ENCODE data around the gene GSG1L. TPM values are rescaled to one million over a fixed set of nuclear protein-coding genes. Genes with fewer than 3 reads are reported as not detected.
A peak's percentile ranks its signal among the peaks of the same experiment; 100 is the strongest.

GSG1L gene
- total RNA-seq: 1 to 10 TPM in 2 of 8 experiments, under 1 TPM in 6; 0.25 to 1.5 (median 0.74) TPM

GRCh38 chr16:28063591-28064061, at the start of gene GSG1L:
TSS of gene GSG1L (minus strand) at chr16:28063714. CDS start at chr16:28063424, 290 bp downstream.
- Histone ChIP-seq H3K27ac (no peak within 1 kb of the TSS), H3K4me1 (replicated peaks in 1 of 2) (peaks cover 0 to 3% of the 10 kb centered on the region in 2 donors), H3K4me3 (peak within 1 kb of the TSS; percentile 29 to 49 (median 41))
- ATAC-seq (replicated peaks in 6 of 8): peak in 7 of 8 experiments; percentile 17 to 89 (median 81)
- 0 to 20% methylated on average over 1 of the region's 54 CpGs; no CpG with 5 or more reads in 8 of the 10 experiments for WGBS, 10 experiments
- in situ Hi-C loops (cut with MboI; ENCODE audit: low pct_unique_long_range_greater_than_20kb in 2 of 9, low sequenced_read_pairs in 9 of 9, unreplicated experiment in 9 of 9): loop anchor here in 3 of 9 experiments (10.0 to 25.0 kb wide), 3 partner anchors 89 to 426 kb away; no protein-coding TSS in a partner anchor

DNA sequence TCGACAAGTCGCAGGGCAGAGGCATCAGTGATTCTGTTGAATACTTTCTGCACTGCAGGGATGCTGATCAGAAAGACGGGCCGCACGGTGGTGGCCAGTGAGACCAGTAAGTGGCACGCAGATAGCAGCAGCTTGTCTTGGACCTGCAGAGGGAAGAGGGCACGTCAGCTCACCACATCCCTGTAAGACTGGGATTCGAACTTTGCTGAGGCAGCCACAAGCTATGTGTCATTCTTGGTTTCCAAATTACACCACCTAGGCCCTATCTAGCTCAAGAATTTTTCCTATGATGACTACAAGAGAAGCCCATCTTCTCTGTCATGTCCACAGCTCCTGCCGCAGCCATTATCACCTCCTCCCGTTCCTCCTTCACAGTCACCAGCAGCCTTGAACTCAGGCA, 49.4 kb upstream of the GSG1L start:
- ATAC-seq (replicated peaks in 6 of 8): no peak
- WGBS, 10 experiments: 86 to 100% (median 94%) methylated on average over 1 to 6 of the region's 10 CpGs; no CpG with 5 or more reads in 5 of the 10 experiments
- H3K4me3 ChIP-seq: no peak overlapping the region
- H3K27ac ChIP-seq: no peak overlapping the region
- H3K4me1 ChIP-seq (replicated peaks in 1 of 2): no peaks in the 10 kb centered on the region
- in situ Hi-C loops (cut with MboI; ENCODE audit: low pct_unique_long_range_greater_than_20kb in 2 of 9, low sequenced_read_pairs in 9 of 9, unreplicated experiment in 9 of 9): no loop called here

GRCh38 chr16:28110977-28111376, 47.5 kb upstream of the GSG1L start:
- no peak for ATAC-seq (replicated peaks in 6 of 8)
- no peaks in the 10 kb centered on the region for H3K4me1 ChIP-seq (replicated peaks in 1 of 2)
- H3K27ac ChIP-seq: no peak overlapping the region
- no peak overlapping the region for H3K4me3 ChIP-seq
- in situ Hi-C loops (cut with MboI; ENCODE audit: low pct_unique_long_range_greater_than_20kb in 2 of 9, low sequenced_read_pairs in 9 of 9, unreplicated experiment in 9 of 9): no loop called here
- whole genome bisulfite sequencing, 10 experiments: 86 to 100% (median 98%) methylated on average over 2 of the region's 2 CpGs

DNA sequence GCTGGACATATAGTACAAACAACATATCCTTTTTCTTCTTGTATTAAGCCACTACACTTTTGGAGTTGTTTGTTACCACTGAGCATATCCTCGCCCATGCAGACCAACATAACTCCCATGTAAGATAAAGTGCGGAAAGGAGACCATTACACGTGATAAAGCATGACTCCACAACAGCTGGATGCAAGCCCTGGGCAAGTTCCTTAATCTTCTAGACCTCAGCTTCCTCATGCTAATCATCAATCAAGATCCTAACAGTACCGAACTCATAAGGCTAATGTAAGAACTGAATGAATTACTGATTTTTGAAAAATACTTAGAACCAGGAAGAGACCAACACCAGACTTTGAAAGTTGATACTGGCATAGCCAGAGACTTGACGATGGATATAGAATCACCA, 47.0 kb upstream of the GSG1L start:
- Histone ChIP-seq H3K27ac (no peak overlapping the region), H3K4me1 (replicated peaks in 1 of 2) (no peaks in the 10 kb centered on the region), H3K4me3 (no peak overlapping the region)
- in situ Hi-C loops (cut with MboI; ENCODE audit: low pct_unique_long_range_greater_than_20kb in 2 of 9, low sequenced_read_pairs in 9 of 9, unreplicated experiment in 9 of 9): no loop called here
- no peak for ATAC-seq (replicated peaks in 6 of 8)
- WGBS, 10 experiments: 74 to 100% (median 90%) methylated on average over 1 to 5 of the region's 5 CpGs; no CpG with 5 or more reads in 1 of the 10 experiments

DNA sequence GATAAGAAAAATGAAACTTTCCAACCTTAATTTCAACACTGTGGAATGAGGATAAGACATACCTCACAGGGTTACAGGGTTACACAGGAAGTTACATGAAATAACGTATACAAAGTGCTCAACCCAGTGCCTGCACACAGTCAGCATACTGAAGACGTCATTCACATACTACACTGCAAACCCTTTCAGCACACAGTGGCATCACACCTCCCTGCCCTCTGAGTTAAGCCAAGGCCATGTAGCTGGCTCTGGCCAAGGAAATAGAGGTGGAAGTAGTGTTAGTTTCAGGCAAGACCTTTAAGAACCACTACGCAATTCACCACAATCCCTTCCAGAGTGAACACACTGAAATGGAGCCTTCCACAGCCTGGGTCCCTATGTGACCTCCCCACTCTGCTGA, 46.6 kb upstream of the GSG1L start:
- ATAC-seq (replicated peaks in 6 of 8): no peak
- 60 to 100% (median 86%) methylated on average over 1 to 3 of the region's 3 CpGs; no CpG with 5 or more reads in 2 of the 10 experiments for WGBS, 10 experiments
- no peak overlapping the region for H3K4me3 ChIP-seq
- no peak overlapping the region for H3K27ac ChIP-seq
- in situ Hi-C loops (cut with MboI; ENCODE audit: low pct_unique_long_range_greater_than_20kb in 2 of 9, low sequenced_read_pairs in 9 of 9, unreplicated experiment in 9 of 9): no loop called here
- H3K4me1 ChIP-seq (replicated peaks in 1 of 2): no peaks in the 10 kb centered on the region

DNA sequence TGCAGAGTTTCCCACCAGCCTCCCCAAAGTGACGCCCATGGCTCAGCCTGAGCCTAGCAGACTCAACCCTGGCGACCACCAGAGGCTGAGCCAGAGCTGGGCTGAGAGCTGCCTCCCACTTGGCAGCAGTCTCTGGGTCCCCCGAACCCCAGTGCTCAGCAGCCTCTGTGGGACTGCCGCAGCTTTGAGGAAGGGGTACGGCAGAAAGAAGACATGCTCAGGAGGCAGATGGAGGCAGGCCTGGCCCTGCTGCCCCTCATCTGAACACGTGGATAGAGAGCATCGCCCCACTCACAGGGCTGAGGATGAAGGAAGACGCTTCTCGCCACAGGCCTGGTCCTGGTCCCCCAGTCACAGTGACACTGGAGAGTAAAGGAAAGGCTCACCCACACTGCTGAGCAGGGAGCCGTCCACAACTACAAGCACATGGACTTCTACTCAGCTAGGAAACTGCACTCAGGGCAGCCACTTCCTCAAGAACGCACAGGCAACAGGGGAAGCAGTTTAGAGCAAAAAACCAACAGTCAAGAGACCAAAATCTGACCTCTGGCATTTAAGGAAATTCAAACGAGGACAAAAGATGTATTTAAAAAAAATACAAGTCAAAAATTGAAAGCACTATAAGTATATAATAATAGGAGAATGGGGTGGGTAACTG, 45.2 kb upstream of the GSG1L start:
- no peak for ATAC-seq (replicated peaks in 6 of 8)
- Histone ChIP-seq H3K4me1 (replicated peaks in 1 of 2) (no peaks in the 10 kb centered on the region), H3K4me3 (no peak overlapping the region), H3K27ac (no peak overlapping the region)
- WGBS, 10 experiments: 71 to 100% (median 93%) methylated on average over 1 to 5 of the region's 12 CpGs
- in situ Hi-C loops (cut with MboI; ENCODE audit: low pct_unique_long_range_greater_than_20kb in 2 of 9, low sequenced_read_pairs in 9 of 9, unreplicated experiment in 9 of 9): no loop called here

DNA sequence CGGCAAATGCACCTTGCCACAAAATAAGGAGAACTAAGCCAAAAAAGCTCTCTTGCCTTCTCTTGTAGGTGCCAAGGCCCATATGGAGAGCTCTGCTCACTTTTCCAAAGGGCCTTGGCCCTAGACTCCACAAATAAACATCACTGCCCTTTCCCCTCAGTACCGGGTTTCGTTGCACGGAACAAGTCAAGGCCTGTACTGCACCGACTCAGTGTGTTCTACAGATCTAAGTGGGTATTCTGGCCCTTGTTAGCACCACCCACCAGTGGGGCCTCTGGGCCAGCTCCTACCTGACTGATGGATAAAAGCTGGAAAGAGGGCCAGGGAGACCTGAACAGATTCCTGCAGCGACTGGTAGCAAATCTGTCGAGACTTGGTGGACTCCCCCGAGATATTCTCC, 43.7 kb upstream of the GSG1L start:
- no peaks in the 10 kb centered on the region for H3K4me1 ChIP-seq (replicated peaks in 1 of 2)
- H3K27ac ChIP-seq: no peak overlapping the region
- ATAC-seq (replicated peaks in 6 of 8): no peak
- WGBS, 10 experiments: 80 to 100% (median 100%) methylated on average over 1 to 8 of the region's 8 CpGs; no CpG with 5 or more reads in 4 of the 10 experiments
- in situ Hi-C loops (cut with MboI; ENCODE audit: low pct_unique_long_range_greater_than_20kb in 2 of 9, low sequenced_read_pairs in 9 of 9, unreplicated experiment in 9 of 9): no loop called here
- no peak overlapping the region for H3K4me3 ChIP-seq

GRCh38 chr16:28106467-28107215, 43.1 kb upstream of the GSG1L start:
- 50 to 100% (median 89%) methylated on average over 1 to 4 of the region's 5 CpGs; no CpG with 5 or more reads in 2 of the 10 experiments for WGBS, 10 experiments
- in situ Hi-C loops (cut with MboI; ENCODE audit: low pct_unique_long_range_greater_than_20kb in 2 of 9, low sequenced_read_pairs in 9 of 9, unreplicated experiment in 9 of 9): no loop called here
- H3K27ac ChIP-seq: no peak overlapping the region
- H3K4me3 ChIP-seq: no peak overlapping the region
- peak in 1 of 8 experiments; percentile 67 for ATAC-seq (replicated peaks in 6 of 8)
- no peaks in the 10 kb centered on the region for H3K4me1 ChIP-seq (replicated peaks in 1 of 2)

DNA sequence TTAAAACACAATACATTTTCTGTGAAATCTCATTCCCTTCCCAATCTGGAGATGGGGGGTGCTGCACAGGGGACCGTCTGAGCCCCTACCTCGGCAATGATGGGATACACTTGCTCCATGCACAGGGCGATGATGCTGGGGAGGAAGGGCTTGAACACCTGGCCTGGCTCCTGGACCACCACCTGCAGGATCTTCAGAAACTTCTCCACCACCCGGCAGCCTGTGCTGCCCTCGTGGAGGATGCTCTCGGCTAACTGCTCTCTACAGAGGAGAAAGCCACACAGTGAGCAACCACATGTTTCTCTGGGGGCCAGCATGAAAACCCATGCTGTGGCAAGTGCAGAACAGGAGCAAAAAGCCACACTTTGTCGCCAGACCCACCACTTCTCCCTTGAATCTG, 42.4 kb upstream of the GSG1L start:
- in situ Hi-C loops (cut with MboI; ENCODE audit: low pct_unique_long_range_greater_than_20kb in 2 of 9, low sequenced_read_pairs in 9 of 9, unreplicated experiment in 9 of 9): no loop called here
- Histone ChIP-seq H3K27ac (no peak overlapping the region), H3K4me1 (replicated peaks in 1 of 2) (no peaks in the 10 kb centered on the region), H3K4me3 (no peak overlapping the region)
- ATAC-seq (replicated peaks in 6 of 8): no peak
- WGBS, 10 experiments: 40 to 100% (median 84%) methylated on average over 1 to 7 of the region's 7 CpGs; no CpG with 5 or more reads in 4 of the 10 experiments

GRCh38 chr16:28105297-28105696, 41.8 kb upstream of the GSG1L start:
- in situ Hi-C loops (cut with MboI; ENCODE audit: low pct_unique_long_range_greater_than_20kb in 2 of 9, low sequenced_read_pairs in 9 of 9, unreplicated experiment in 9 of 9): no loop called here
- Histone ChIP-seq H3K4me3 (no peak overlapping the region), H3K4me1 (replicated peaks in 1 of 2) (no peaks in the 10 kb centered on the region), H3K27ac (no peak overlapping the region)
- WGBS, 10 experiments: 76 to 100% (median 90%) methylated on average over 1 to 3 of the region's 3 CpGs; no CpG with 5 or more reads in 2 of the 10 experiments
- ATAC-seq (replicated peaks in 6 of 8): no peak

GRCh38 chr16:28104404-28104803, 40.9 kb upstream of the GSG1L start:
- Histone ChIP-seq H3K4me3 (no peak overlapping the region), H3K27ac (no peak overlapping the region), H3K4me1 (replicated peaks in 1 of 2) (no peaks in the 10 kb centered on the region)
- ATAC-seq (replicated peaks in 6 of 8): no peak
- WGBS, 10 experiments: 80 to 100% (median 94%) methylated on average over 1 to 5 of the region's 16 CpGs; no CpG with 5 or more reads in 4 of the 10 experiments
- in situ Hi-C loops (cut with MboI; ENCODE audit: low pct_unique_long_range_greater_than_20kb in 2 of 9, low sequenced_read_pairs in 9 of 9, unreplicated experiment in 9 of 9): no loop called here

GRCh38 chr16:28103516-28104170, 40.1 kb upstream of the GSG1L start:
- H3K27ac ChIP-seq: no peak overlapping the region
- H3K4me3 ChIP-seq: no peak overlapping the region
- no peaks in the 10 kb centered on the region for H3K4me1 ChIP-seq (replicated peaks in 1 of 2)
- in situ Hi-C loops (cut with MboI; ENCODE audit: low pct_unique_long_range_greater_than_20kb in 2 of 9, low sequenced_read_pairs in 9 of 9, unreplicated experiment in 9 of 9): no loop called here
- no peak for ATAC-seq (replicated peaks in 6 of 8)
- WGBS, 10 experiments: 81 to 100% (median 98%) methylated on average over 1 to 13 of the region's 14 CpGs; no CpG with 5 or more reads in 3 of the 10 experiments

GRCh38 chr16:28101533-28101890, 38.0 kb upstream of the GSG1L start:
- in situ Hi-C loops (cut with MboI; ENCODE audit: low pct_unique_long_range_greater_than_20kb in 2 of 9, low sequenced_read_pairs in 9 of 9, unreplicated experiment in 9 of 9): no loop called here
- 90 to 100% methylated on average over 2 to 3 of the region's 6 CpGs; no CpG with 5 or more reads in 8 of the 10 experiments for WGBS, 10 experiments
- ATAC-seq (replicated peaks in 6 of 8): no peak

More at GRCh38 chr16:28101533-28101890, 38.0 kb upstream of the GSG1L start:
- H3K27ac ChIP-seq: no peak overlapping the region
- no peak overlapping the region for H3K4me3 ChIP-seq
- peaks cover 4 to 5% of the 10 kb centered on the region in 2 donors for H3K4me1 ChIP-seq (replicated peaks in 1 of 2)
